NCI-H2196 treated with DMSO at 0.1 percent for 48 hours (cell line): ENCODE results near the gene CCR2.
"Not testable (repeated sequence)": the region's sequence is repeated elsewhere in the genome, so short reads cannot be mapped to it uniquely, and the experiment has no call there.

Experiments used
- DNase-seq: peaks from one replicate; lab custom pipeline; 2025; ENCODE audit not compliant: unreplicated experiment; lab: John Stamatoyannopoulos, UW

Gene CCR2

DNA sequence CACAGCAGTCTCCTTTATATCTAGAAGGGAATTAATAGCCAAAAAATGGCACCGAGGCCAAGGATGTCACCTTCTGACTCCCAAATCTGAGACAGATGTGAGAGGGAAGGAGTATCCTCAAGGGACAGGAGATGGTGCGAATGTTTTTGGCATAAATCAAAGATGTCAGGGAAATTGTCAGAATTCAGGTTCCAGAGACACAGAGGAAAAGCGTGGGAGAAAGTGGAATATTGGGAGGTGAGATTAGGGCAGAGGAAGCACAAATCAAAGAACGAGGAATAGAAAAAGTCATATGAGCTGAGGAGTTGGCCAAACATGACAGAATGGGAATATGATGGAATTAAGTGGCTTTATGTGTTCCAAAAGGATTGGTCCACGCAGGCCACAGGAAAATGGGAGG lies 46.9 kb downstream of the CCR2 start:
- no peak for DNase-seq

DNA sequence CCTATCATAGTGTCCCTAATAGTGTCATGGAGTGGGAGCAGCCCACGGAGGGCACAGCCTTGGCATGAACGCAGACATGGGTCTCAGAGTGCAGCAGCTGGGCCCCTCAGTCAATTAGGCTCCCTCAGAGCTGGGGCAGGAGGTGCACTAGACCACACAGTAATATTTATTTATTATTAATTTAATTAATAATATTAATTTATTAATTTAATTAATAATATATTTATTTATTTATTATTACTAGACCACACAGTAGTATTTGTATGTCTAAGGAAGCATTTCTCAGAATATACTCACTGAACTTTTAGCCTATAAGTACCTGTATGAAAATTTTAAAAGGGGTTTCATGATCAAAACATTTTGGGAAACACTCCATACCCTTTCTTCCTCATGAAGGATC lies 47.7 kb downstream of the CCR2 start:
- DNase-seq = no peak

DNA sequence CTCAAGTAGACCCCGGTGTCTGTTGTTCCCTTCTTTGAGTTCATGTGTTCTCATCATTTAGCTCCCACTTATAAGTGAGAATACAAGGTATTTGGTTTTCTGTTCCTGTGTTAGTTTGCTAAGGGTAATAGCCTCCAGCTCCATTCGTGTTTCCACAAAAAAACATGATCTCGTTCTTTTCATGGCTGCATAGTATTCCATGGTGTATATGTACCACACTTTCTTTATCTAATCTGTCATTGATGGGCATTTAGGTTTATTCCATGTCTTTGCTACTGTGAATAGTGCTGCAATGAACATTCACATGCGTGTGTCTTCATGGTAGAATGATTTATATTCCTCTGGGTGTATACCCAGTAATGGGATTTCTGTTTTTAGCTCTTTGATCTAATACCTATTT lies 49.0 kb downstream of the CCR2 start:
- DNase-seq = not testable (repeated sequence)

DNA sequence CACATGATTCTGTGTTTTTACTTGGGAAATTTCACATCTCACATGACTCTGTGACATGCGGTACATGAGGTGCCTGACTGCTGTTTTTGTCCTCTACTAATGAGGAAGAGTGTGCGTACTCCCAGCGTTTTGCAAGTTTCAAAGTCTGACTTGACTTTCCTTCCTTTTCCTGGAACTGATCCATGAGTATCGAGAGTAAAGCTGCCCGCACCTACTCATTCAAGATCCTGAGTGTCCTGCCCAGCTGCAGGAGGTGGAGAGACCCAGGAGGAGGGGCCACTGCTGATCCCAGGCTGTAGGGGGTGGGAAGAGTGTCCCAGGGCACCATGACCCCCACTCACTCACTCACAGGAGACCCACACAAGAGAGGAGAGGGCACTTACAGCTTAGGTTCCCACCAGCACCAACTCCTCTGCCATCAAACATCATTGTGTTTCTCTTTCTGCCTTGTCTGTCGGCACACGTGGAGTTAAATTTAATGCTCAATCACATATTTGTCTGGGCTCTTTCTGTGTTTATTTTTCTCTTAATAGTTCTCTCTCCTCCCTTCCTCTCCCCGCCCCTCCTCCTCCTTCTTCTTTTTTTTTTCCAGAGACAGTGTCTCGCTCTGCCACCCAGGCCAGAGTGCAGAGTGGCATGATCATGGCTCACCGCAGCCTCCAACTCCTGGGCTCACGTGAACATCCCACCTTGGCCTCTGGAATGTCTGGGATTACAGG lies 51.5 kb downstream of the CCR2 start:
- no peak for DNase-seq

DNA sequence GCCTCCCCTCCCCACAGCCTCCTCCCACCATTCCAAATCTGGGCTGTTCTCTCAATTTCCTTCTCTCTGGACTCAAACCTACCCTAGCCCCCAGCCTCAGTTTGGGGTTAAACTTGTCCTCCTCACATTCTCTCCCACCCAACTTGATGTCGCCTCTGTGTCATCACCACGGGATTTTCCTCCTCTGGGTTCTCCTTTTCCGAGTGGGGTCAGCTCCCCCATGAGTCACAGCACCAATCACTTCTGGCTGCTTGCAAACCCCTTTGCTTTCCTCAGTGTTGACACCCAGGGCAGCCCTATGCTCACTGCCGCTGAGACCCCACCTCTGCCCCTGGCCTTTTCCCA lies 52.5 kb downstream of the CCR2 start:
- no peak for DNase-seq

DNA sequence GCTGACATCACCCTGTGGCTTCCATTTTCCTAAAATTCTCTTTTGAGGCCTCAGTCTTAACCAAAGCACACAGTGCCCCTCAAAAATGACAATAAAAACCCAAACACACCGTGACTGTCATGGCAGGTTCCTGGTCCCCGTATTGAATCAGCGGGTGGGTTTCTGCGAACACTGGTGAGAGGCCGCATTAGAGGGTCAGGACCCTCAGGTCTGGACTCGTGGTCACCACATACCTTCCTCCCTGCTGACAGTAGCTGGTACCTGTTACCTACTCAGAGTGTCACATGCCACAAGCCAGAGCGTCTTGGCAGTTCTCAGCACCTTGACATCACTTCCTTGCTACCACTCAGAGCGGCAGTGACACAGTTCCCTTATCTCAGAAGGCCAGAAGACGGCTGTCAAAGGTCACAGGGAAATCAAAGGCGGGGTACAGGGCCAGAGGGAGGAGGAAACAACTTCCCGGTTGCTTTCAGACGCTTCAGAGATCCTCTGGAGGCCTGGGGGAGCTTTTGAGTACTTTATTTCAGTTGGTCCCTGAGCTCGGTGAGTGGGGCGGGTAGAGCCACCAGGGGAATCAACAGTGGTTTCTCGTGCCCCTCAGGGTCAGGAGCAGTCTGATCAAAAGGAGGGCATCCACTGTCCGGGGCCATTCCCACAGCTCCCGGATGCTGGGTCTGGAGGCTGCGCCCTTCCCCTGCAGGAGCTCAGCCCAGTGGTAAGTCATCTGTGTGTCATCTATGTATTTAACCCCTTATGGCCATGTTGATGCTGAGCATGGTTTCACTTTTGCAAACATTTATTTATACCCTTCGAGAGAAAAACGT lies 53.1 kb downstream of the CCR2 start, which contains the start of the genes CCR5AS and CCRL2:
TSS of gene CCR5AS (minus strand) at position 279 of the 824 bp plus-strand sequence.
TSS of gene CCRL2 (plus strand) at position 472 of the 824 bp plus-strand sequence. CDS start 821 bp downstream, outside the sequence.
- DNase-seq = no peak

DNA sequence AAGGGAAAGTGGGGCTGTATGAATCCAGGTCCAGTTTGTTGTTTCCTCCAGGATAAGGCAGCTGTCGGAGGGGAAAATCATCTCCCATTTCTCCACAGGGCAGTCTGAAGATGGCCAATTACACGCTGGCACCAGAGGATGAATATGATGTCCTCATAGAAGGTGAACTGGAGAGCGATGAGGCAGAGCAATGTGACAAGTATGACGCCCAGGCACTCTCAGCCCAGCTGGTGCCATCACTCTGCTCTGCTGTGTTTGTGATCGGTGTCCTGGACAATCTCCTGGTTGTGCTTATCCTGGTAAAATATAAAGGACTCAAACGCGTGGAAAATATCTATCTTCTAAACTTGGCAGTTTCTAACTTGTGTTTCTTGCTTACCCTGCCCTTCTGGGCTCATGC lies 54.1 kb downstream of the CCR2 start:
- DNase-seq = no peak

DNA sequence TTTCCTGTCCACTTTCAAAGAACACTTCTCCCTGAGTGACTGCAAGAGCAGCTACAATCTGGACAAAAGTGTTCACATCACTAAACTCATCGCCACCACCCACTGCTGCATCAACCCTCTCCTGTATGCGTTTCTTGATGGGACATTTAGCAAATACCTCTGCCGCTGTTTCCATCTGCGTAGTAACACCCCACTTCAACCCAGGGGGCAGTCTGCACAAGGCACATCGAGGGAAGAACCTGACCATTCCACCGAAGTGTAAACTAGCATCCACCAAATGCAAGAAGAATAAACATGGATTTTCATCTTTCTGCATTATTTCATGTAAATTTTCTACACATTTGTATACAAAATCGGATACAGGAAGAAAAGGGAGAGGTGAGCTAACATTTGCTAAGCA lies 54.9 kb downstream of the CCR2 start:
- no peak for DNase-seq

DNA sequence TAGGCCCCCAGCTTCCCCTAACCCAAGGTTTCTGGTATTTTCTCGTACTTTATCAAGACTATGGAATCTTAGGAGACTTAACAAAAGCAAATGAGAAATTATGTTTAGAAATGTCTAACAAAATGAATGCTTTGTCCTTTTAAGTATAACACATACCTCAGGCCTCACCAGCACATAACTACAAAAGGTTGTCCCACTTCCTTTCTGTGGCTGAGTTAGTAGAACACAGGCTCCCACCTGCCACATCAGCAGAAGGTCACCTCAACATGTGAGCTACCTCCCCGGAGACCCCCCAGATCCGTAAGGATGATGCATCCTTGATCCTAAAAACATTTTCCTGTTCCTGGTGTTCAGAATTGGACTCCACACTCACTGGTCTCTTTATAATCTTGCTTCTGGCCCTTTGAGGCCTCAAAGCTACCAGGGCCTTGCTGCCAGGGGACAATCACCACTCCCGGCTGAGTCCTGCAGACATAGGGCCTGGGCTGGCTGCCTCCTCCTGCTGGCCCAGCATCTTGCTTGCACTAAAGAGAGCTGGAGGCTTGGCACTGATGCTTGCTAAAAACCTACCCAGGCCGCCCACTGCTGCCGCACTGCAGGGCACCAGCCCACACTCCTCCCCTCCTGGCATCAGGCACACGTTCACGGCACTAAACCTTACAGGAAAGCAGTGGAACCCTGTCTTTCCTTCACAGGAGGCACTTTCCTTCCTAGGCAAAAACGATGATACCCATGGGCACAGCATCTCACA lies 56.0 kb downstream of the CCR2 start:
- DNase-seq = no peak
